ENCODE measurements around the gene LRTM1.

LRTM1 gene

GRCh38 chr3:54928046-54928770 lies at the start of gene LRTM1:
Gene LRTM1, minus strand, starts transcription at chr3:54928059. Its CDS starts 148 bp downstream, at chr3:54927911.
- no peak for DNase-seq

- no peak for DNase-seq
Observed at GRCh38 chr3:54977439-54977838, 49.6 kb upstream of the LRTM1 start.

GRCh38 chr3:54970895-54971294 lies 43.0 kb upstream of the LRTM1 start:
- DNase-seq: no peak

GRCh38 chr3:54969652-54970051 lies 41.8 kb upstream of the LRTM1 start:
- no peak for DNase-seq

- DNase-seq: no peak
Observed at GRCh38 chr3:54968546-54969172, 40.8 kb upstream of the LRTM1 start.

GRCh38 chr3:54967731-54968161 lies 39.9 kb upstream of the LRTM1 start:
- no peak for DNase-seq

GRCh38 chr3:54966979-54967378 lies 39.1 kb upstream of the LRTM1 start:
- DNase-seq: no peak

- no peak for DNase-seq
Observed at GRCh38 chr3:54965746-54966145, 37.9 kb upstream of the LRTM1 start.

- DNase-seq: no peak
Observed at GRCh38 chr3:54964081-54964480, 36.2 kb upstream of the LRTM1 start.

GRCh38 chr3:54963641-54964040 lies 35.8 kb upstream of the LRTM1 start:
- no peak for DNase-seq

- DNase-seq: no peak
Observed at GRCh38 chr3:54962200-54962599, 34.3 kb upstream of the LRTM1 start.

- DNase-seq: no peak
Observed at GRCh38 chr3:54960701-54961100, 32.8 kb upstream of the LRTM1 start.

GRCh38 chr3:54960082-54960481 lies 32.2 kb upstream of the LRTM1 start:
- DNase-seq: no peak

- no peak for DNase-seq
Observed at GRCh38 chr3:54957711-54958110, 29.9 kb upstream of the LRTM1 start.

GRCh38 chr3:54955941-54956340 lies 28.1 kb upstream of the LRTM1 start:
- no peak for DNase-seq

- DNase-seq: no peak
Observed at GRCh38 chr3:54955496-54955895, 27.6 kb upstream of the LRTM1 start.

GRCh38 chr3:54954521-54954920 lies 26.7 kb upstream of the LRTM1 start:
- DNase-seq: no peak

GRCh38 chr3:54954022-54954421 lies 26.2 kb upstream of the LRTM1 start:
- DNase-seq: no peak

- no peak for DNase-seq
Observed at GRCh38 chr3:54951405-54951804, 23.5 kb upstream of the LRTM1 start.

GRCh38 chr3:54950391-54951003 lies 22.6 kb upstream of the LRTM1 start:
- DNase-seq: no peak

- no peak for DNase-seq
Observed at GRCh38 chr3:54949491-54950044, 21.7 kb upstream of the LRTM1 start.

GRCh38 chr3:54941690-54942362 lies 14.0 kb upstream of the LRTM1 start:
- no peak for DNase-seq

GRCh38 chr3:54940971-54941370 lies 13.1 kb upstream of the LRTM1 start:
- DNase-seq: no peak
